CD4-positive, alpha-beta T cell treated with Interleukin-15 for 4 hours (primary cell): Measurements from ENCODE around the gene SLTM.
"Not testable (repeated sequence)": the region's sequence is repeated elsewhere in the genome, so short reads cannot be mapped to it uniquely, and the experiment has no call there.

Source experiments
- DNase-seq: peaks from one replicate; pipeline ENCODE4 v3.0.0-alpha.2; 2020; ENCODE audit warnings: low spot score

The SLTM gene

DNA sequence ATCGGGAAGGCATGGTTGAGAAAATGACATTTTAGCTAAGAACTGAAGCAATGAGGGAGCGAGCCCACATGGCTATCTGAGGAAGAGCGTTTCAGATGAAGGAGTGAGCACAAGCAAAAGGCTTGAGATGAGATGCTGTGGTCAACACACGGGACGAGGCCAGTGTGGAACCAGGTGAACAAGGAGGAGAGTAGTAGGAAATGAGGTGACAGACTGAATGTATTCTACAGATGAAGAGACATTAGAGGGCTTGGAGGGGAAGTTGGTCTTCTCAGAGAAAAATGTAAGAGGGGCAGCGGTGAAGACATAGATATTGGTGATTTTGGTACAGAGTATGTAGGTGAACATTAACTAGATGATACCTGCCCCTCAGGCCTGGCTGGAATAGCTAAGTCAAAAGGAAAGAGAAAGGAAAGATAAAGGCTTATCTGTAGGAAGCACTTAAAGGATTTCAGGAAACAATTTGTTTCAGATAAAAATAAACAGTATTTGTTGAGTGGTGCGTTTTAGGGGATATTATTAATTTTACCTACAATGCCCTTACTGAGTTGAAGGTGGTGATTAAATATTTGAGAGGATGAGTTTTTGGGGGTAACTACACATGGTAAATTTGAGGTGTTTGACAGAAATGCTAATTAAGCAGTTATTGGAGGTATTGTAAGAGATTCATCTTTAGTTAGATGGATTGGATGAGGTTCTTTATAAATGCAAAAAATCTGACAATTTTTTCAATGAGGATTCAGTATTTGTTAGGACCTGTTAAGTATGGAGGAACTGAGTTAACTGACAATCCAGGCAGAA is 57.0 kb downstream of the SLTM start:
- DNase-seq, result no peak

DNA sequence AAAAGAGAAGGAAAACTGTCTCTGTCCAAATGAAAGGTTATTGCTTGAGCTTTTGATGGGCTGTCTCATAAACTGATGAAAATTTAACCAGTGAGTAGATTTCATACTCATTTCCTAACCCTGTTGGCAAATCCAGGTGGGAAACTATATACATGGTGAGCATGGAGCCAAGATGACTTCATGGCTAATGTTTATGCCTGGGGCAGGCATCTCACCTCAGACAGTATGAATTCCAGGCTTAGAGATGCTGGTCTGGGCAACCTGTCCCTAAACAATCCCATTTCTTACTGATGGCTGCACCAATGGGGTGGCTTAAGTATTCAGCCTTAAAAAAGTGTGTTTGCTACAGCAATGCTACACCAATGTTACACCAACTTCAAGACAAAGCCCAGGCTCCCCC is 58.1 kb downstream of the SLTM start:
- no peak for DNase-seq

DNA sequence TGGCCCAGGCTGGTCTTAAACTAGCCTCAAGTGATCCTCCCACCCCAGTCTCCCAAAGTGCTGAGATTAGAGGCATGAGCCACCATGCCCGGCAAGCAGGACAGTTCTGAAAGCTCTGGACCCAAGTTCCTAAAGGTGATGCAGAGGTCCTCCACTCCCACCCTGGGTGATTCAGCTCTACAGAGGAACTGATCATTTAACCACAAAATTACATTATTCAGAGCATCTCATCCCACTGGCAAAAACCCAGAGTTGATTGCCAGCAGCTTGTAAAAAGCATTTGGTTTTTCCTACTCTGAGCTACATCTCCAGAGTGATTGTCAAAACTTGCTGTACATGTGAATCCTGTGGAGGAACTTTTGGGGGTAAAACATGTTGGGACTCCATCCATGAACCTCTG is 60.2 kb downstream of the SLTM start:
- DNase-seq, result no peak

DNA sequence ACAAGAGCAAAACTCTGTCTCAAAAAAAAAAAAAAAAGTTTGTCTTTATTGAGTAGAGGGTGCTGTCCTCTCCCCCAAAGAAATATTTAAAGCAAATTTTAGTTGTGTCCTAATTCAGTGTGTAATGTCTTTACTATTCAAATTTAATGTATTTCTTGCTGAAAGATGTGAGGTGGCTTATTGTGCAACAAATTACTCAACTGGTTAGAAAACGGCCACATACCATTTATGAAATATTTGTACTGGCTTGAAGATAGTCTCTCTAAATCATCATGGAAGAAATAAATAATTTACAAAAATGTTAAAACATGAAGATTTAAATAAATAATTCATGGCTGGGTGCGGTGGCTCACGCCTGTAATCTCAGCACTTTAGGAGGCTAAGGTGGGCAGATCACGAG is 63.0 kb downstream of the SLTM start:
- no peak for DNase-seq

DNA sequence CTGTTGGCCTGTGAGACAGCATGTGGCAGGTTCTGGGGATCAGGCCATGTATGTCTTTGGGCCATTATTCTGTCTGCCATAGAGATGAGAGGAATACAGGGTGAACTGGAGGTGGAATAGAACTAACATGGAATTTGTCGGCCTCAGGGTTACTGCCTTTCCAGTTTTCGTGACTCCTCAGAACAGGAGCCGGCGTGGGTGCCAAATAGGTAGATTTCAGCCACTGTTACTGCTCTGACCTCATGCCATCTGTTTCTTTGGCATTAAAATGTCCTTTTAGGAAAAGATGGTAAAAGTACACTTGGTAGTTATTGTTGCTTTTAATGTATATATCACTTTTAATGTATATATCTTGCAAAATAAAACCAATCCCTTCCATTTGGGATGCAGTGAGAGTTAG is 65.6 kb downstream of the SLTM start:
- DNase-seq, result no peak

DNA sequence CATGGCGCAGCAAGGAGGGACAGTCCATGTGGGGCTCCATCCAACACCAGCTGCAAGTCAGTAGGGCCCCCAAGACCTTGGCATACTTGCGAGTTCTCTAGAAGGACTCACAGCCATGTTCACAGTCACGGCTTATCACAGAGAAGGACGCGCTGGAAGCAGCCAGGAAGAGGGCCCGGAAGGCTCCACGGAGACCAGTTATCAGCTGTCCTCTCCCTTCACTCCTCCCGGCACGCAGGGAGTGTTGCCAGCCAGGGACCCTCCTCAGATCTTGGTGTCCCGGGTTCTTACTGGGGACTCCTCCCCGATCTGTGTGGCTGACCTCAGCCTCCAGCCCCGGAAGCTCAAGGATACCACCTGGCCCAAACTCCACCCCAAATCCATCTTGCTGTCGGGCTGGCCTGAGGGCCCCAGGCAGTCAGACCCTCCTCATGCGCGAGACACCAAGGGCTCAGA is 68.0 kb downstream of the SLTM start:
- no peak for DNase-seq

DNA sequence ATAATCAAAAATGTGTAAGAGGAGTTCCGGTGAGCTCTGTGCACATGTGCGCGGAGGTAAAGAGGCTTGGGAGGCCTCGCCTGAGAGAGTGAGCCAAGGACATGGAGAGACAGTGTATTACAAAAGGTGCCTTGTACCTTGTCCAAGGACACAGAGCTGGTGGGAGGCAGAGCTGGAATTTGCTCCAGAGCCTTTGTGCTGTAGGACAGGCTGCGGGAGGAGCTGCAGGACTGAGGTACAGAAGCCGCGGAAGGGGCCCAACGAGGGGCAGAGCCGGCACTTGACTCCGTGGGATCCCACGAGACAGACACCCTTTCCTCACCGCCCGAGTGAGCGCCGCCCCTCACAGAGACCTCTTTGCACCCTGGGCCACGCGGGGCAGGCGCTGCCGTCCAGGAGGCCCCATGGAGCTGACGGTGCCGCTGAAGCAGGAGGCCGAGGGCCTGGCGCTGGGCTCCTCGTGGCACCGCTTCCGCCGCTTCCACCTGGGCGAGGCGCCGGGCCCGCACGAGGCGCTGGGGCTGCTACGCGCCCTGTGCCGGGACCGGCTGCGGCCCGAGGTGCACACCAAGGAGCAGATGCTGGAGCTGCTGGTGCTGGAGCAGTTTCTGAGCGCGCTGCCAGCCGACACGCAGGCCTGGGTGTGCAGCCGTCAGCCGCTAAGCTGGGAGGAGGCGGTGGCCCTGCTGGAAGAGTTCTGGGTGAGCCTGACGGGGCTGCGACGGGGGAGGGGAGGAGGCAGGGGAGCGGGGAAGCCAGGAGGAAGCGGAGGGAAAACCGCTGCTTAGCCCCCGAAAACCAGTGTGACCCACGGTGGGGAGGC is 68.7 kb downstream of the SLTM start:
- no peak for DNase-seq

DNA sequence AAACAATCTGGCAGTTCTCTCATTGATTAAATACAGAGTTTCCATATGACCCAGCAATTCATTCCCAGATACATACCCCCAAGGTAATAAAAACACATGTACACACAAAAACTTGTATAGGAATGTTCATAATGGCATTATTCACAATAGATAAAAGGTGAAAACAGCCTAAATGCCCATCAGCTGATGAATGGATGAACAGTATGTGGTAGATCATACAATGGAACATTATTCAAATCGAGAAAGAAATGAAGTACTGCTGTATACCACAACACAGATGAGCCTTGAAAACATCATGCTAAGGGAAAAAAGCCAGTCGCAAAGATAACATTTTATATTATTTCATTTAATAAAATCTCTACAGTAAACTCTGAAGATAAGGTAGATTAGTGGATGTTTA is 71.2 kb downstream of the SLTM start:
- DNase-seq, result no peak

DNA sequence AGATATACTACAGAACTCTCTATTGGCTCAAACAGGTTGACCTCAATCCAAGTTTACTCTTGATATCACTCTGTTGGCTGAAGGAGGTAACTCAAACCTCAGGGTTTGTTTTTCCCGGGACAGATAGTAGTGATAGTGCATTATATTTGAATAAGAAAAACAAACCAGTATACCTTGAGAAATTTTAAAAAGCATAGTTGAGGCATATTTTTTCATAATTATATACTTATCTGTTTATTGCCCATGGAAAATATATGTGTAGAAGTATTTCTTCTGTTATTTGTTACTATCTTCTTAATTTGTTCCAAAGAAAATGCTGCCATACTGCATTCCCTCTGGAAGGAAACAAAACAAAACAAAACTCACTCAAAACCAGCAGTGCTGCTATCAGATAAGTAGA is 76.9 kb downstream of the SLTM start:
- DNase-seq, result not testable (repeated sequence)

DNA sequence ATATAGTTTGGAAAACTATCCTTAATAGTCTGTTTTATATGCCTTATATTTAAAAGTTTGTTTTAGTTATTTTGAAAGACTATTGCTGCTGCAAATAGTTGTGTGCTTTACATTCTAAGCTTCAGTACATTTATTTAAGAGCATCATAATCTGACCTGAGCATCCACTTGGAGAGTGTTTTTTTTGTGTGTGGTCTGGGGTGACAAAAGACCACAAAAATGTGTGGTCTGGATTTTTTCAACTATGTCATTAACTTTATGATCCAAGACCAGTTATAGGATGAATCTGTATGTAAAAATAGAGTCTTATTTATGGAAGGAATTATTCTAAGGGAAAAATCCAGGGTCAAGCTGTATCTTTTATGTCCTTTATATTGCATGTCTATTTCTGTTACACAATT is 77.4 kb downstream of the SLTM start:
- no peak for DNase-seq

DNA sequence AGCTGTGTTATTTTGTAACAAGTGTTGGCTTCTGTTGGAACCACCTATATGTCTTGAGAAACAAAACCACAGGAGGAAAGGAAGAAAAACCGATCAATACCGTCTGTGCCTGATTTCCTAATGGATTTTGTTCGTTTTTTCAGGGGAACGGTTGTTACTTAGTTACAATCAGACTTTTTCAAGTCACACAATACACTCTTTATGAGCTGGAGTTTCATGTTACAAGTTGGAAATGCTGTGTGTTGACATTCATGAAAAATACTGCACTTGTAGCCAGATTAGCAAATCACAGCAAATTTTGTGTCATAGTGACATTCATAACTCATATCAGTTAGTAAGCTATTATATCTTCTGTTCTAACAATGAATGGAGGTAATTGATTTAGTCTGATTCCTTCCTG is 78.9 kb downstream of the SLTM start:
- DNase-seq, result no peak

DNA sequence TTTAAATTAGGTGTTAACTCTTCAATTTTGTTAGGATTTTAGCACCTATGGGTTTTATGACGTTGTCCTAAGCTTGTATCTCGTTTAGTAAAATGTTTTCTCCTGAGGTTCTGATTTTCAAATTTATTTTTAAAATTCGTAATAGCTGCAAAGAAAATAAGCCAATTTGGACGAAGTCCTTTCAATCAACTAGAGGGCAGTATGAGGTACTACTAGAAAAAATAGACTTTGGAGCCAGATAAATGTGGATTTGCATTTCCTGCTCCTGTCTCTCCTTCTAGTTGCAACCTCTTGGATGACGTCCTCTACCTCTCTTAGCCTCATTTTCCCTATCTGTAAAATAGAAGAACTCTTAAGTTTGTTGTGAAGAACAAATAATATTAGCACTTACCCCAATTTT is 81.1 kb downstream of the SLTM start:
- no peak for DNase-seq

DNA sequence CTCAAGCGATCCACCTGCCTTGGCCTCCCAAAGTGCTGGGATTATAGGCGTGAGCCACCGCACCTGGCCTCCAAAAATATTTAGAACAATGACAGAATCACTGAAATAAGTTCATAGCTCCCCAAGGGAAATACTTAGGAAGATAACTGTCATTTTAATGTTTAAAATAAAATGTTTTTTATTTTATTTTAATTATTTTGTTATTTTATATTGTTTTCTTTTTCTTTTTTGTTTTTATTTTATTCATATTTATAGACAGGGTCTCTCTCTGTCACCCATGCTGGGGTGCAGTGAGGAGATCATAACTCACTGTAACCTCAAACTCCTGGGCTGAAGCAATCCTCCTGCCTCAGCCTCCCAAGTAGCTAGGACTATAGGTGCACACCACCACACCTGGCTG is 82.3 kb downstream of the SLTM start:
- DNase-seq, result not testable (repeated sequence)

DNA sequence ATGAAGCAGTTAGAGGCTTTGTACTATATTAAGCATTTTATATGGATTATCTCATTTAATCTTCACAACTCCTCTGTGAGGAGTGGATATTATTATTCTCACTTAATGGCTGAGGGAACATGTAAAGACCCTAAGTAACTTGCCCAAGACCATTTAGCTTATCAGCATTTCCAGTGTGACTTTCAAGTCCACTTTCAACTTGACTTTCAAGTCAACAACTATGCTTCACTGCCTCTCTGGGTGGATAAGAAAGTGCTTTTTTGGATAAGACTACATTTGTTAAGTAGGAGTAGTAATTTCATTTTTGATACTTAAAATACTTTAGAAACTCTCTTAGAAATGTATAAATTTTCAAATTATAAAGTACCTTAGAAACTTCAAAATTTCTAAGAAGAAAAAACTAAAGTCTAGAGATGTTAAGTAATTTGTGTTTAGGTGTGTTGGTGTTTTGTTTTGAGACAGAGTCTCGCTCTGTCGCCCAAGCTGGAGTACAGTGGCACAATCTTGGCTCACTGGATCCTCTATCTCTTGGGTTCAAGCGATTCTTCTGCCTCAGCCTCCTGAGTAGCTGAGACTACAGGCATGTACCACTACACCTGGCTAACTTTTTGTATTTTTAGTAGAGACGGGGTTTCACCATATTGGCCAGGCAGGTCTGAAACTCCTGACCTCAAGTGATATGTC is 90.6 kb downstream of the SLTM start:
- no peak for DNase-seq

DNA sequence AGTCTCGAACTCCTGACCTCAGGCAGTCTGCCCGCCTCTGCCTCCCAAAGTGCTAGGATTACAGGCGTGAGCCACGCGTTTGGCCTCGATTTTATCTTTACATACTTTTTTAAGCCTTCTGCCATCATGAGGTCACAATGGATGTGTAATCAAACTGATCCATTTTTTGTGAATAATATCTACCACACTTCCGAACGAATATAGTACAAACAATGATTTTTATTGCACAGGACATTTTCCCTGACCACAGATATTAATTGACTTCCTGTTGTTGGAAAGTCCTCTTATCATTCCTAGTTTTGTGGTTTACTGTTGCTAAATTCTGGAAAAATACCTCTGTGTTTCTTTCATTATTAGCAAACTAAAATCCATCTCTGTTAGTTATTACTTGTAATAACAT is 93.4 kb downstream of the SLTM start:
- no peak for DNase-seq

DNA sequence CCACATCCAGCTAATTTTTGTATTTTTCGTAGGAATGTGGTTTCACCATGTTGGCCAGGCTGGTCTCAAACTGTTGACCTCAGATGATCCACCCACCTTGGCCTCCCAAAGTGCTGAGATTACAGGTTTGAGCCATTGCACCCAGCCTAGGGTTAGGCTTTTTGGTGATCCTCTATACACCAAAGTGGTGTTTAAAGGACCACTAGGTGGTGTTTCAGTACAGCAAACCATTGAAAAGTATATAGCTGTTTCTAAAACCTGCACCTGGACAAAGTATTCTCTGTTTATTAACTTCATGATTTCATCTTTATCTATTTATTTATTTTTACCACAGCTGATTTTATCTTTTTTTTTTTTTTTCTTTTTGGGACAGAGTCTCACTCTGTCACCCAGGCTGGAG is 94.0 kb downstream of the SLTM start:
- DNase-seq, result no peak

DNA sequence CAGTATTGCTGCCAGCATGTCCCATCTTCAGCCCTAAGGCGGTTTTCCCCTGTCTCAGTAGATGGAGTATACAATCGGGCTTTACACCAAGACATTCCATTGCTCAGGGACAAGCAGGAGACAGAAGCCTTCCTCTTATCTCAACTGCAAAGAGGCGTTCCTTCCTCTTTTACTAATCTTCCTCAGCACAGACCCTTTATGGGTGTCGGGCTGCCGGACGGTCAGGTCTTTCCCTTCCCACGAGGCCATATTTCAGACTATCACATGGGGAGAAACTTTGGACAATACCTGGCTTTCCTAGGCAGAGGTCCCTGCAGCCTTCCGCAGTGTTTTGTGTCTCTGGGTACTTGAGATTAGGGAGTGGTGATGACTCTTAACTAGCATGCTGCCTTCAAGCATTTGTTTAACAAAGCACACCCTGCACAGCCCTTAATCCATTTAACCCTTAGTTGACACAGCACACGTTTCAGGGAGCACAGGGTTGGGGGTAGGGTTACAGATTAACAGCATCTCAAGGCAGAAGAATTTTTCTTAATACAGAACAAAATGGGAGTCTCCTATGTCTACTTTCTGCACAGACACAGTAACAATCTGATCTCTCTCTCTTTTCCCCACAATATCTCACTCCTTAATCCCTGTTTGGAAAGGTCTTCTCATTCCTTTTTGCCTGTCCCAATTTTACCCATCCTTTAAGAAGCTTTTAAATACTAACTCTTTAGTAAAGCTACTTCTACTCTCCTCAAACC is 99.6 kb downstream of the SLTM start:
- DNase-seq, result not testable (repeated sequence)

DNA sequence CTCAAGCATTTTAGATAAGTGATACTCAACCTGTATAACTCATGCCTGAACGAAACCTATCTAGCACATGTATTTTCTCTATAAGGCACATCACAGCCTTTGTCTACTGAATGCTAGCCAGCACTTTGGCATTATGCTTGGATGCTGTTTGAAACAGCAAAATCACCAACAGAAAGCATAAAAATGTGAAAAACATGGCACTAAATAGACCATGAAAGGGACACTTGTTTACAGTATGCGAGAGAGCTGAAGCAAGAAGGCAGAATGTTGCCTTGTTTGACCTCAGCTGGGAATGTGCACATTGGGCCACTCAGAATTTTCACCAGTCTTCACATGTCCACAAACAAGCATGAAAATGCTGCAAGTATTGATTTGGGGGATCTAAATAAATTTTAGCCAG is 102.9 kb downstream of the SLTM start:
- DNase-seq, result no peak
